ENCODE results near the gene ERGIC1. TPM values are rescaled to one million over a fixed set of nuclear protein-coding genes. Genes with fewer than 3 reads are reported as not detected.
A peak's percentile ranks its signal among the peaks of the same experiment; 100 is the strongest.

ERGIC1 gene
- total and polyA plus RNA-seq, 7 donors, result 49.9 to 116 (median 53.9) TPM

DNA sequence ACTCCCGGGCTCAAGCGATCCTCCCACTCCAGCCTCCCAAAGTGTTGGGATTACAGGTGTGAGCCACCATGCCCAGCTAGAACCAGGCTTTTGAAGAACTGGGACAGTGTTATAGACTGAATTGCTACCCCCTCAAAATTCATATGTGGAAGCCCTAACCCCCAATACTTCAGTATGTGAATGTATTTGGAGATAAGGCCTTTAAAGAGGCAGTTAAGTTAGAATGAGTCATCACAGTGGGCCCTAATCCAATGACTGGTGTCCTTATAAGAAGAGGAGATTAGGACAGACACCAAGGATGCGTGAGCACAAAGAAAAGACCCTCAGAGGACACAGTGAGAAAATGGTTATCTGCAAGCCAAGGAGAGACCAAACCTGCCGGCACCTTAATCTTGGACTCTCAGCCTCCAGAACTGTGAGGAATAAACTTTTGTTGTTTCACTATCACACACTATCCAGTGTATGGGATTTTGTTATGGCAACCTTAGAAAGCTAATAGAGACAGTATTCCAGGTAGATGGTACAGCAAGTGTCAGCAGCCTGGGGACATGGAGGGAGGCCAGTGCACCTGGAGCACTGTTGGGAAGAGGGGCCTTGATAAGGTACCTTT is 31.4 kb upstream of the ERGIC1 start:
- no peaks in the 10 kb centered on the region for H3K9me3 ChIP-seq
- no peaks in the 10 kb centered on the region for H3K36me3 ChIP-seq (ENCODE audit: insufficient read depth in 1 of 2, low read depth in 1 of 2)
- 92 to 97% (median 94%) methylated on average over 4 of the region's 4 CpGs for WGBS, 3 donors
- H3K27ac ChIP-seq, result no peak overlapping the region
- no peak overlapping the region for H3K4me3 ChIP-seq
- H3K27me3 ChIP-seq (ENCODE audit: insufficient read depth in 3 of 3, low read length in 2 of 3), result no peaks in the 10 kb centered on the region
- ATAC-seq (no peak), DNase-seq (no peak)
- TF ChIP-seq, protein P1, sequence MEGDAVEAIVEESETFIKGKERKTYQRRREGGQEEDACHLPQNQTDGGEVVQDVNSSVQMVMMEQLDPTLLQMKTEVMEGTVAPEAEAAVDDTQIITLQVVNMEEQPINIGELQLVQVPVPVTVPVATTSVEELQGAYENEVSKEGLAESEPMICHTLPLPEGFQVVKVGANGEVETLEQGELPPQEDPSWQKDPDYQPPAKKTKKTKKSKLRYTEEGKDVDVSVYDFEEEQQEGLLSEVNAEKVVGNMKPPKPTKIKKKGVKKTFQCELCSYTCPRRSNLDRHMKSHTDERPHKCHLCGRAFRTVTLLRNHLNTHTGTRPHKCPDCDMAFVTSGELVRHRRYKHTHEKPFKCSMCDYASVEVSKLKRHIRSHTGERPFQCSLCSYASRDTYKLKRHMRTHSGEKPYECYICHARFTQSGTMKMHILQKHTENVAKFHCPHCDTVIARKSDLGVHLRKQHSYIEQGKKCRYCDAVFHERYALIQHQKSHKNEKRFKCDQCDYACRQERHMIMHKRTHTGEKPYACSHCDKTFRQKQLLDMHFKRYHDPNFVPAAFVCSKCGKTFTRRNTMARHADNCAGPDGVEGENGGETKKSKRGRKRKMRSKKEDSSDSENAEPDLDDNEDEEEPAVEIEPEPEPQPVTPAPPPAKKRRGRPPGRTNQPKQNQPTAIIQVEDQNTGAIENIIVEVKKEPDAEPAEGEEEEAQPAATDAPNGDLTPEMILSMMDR (IDR thresholded peaks at IDR 0.05), result no peak
- intact Hi-C loops (cut with DNase I), result no loop called here
- H3K4me1 ChIP-seq, result peaks cover 4% of the 10 kb centered on the region

DNA sequence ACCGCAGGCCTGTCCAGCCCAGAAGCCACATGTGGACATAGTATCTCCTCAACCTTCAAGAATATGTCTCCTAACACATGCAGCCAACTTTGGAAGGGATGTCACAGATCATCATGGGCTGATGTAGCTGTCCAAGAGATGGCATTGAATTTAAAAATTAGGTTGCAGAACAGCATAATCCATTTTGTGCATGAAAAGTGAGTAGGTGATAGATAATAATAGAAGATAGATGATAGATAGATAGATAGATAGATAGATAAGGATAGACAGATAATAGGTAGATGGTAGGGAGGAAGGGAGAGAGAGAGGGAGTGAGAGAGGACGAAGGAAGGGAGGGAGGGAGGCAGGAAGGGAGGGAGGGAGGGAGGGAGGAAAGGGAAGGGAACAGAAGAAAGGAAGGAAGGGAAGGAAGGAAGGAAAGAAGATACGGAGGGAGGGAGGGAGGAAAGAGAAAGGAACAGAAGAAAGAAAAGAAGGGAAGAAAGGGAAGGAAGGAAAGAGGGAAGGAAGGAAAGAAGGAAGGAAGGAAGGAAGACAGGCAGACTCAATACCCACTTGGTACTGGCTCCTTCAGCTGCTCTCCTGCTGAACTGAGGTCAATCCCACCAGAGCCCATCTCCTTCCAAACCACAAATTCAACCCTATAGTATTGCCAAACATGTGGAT is 28.9 kb upstream of the ERGIC1 start:
- 71 to 79% (median 74%) methylated on average over 3 of the region's 3 CpGs for WGBS, 3 donors
- H3K9me3 ChIP-seq, result no peaks in the 10 kb centered on the region
- no peak overlapping the region for H3K27ac ChIP-seq
- H3K36me3 ChIP-seq (ENCODE audit: insufficient read depth in 1 of 2, low read depth in 1 of 2), result no peaks in the 10 kb centered on the region
- no peak for ATAC-seq
- no peak overlapping the region for H3K4me3 ChIP-seq
- DNase-seq, result no peak
- TF ChIP-seq, protein P1 (IDR thresholded peaks at IDR 0.05), result no peak
- H3K4me1 ChIP-seq, result no peaks in the 10 kb centered on the region
- no peaks in the 10 kb centered on the region for H3K27me3 ChIP-seq (ENCODE audit: insufficient read depth in 3 of 3, low read length in 2 of 3)
- intact Hi-C loops (cut with DNase I), result no loop called here

DNA sequence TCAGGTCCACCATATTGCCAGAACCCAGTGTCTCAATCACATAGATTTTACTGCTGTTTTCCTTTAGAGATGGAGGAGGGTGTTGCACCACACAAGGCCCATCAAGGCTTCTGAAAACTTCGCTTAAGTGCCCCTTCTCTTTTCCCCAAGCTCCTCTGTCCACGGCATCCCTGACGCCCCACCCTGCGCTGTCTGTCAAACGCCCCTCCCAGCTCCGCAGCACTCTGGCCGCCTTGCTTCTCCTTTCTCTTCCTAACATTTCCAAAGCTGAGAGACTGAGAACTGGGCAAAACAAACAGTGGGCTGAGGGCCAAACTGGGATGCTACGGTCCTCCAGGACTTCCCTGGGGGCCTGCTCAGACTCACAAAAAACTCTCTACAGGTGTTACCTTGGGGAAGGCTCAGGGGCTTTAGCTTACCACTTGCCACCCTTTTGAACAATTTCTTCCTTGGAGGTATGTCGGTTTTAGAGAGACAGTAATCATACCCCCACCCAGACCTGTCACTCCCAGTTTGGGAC is 28.3 kb upstream of the ERGIC1 start:
- intact Hi-C loops (cut with DNase I), result no loop called here
- Histone ChIP-seq H3K27me3 (ENCODE audit: insufficient read depth in 3 of 3, low read length in 2 of 3) (no peaks in the 10 kb centered on the region), H3K4me3 (no peak overlapping the region), H3K27ac (no peak overlapping the region), H3K9me3 (no peaks in the 10 kb centered on the region), H3K36me3 (ENCODE audit: insufficient read depth in 1 of 2, low read depth in 1 of 2) (no peaks in the 10 kb centered on the region), H3K4me1 (no peaks in the 10 kb centered on the region)
- WGBS, 3 donors, result 69 to 82% (median 74%) methylated on average over 9 of the region's 9 CpGs
- TF ChIP-seq, protein P1 (IDR thresholded peaks at IDR 0.05), result no peak
- ATAC-seq, result no peak
- no peak for DNase-seq

DNA sequence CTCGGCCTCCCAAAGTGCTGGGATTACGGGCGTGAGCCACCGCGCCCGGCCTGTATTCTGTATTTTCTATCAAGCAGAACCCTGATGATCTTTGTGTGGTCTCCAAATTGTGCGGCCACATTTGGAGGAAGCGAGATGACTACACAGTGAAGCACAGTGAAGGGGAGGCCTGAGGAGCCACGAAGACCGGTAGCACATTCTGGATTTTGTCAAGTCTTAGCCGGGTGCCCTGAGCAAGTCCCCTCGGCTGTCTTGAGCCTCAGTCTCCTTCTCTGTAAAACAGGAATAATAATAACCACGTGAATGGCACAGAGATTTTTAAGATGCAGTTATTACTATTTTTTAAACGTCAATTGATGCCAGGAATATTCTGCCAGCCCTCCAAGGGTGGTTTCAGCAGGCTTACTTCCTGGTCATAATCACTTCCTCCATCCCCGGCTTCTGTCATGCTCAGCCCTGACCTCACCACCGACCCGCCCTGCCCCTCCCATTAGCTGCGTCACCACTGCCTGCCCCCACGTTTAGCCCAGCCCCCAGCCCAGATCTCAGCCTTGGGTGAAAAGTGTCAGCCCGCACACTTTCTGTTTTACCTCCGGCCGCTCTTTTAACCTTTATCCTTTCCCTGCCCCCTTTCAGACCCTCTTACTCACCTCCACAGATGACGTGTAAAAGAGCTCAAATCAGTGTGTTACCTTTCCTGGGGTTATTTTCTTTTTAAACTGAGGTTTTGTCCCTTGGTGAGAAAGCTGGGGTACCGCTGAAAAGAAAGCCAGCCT is 27.0 kb upstream of the ERGIC1 start:
- intact Hi-C loops (cut with DNase I), result no loop called here
- DNase-seq, result peak; percentile 86 to 93
- peak; percentile 68 to 92 (median 83) for ATAC-seq
- Histone ChIP-seq H3K27me3 (ENCODE audit: insufficient read depth in 3 of 3, low read length in 2 of 3) (no peaks in the 10 kb centered on the region), H3K4me1 (no peaks in the 10 kb centered on the region), H3K9me3 (no peaks in the 10 kb centered on the region), H3K27ac (peak overlapping the region; percentile 72), H3K36me3 (ENCODE audit: insufficient read depth in 1 of 2, low read depth in 1 of 2) (no peaks in the 10 kb centered on the region), H3K4me3 (peak overlapping the region; percentile 48)
- 65 to 67% (median 67%) methylated on average over 23 to 24 of the region's 24 CpGs for WGBS, 3 donors
- TF ChIP-seq, protein P1 (IDR thresholded peaks at IDR 0.05), result no peak
